ENCODE results near the gene LLGL1. TPM values are rescaled to one million over a fixed set of nuclear protein-coding genes. Genes with fewer than 3 reads are reported as not detected.
A peak's percentile ranks its signal among the peaks of the same experiment; 100 is the strongest.

The LLGL1 gene
- total RNA-seq, 1 donor = 40.7 TPM

DNA sequence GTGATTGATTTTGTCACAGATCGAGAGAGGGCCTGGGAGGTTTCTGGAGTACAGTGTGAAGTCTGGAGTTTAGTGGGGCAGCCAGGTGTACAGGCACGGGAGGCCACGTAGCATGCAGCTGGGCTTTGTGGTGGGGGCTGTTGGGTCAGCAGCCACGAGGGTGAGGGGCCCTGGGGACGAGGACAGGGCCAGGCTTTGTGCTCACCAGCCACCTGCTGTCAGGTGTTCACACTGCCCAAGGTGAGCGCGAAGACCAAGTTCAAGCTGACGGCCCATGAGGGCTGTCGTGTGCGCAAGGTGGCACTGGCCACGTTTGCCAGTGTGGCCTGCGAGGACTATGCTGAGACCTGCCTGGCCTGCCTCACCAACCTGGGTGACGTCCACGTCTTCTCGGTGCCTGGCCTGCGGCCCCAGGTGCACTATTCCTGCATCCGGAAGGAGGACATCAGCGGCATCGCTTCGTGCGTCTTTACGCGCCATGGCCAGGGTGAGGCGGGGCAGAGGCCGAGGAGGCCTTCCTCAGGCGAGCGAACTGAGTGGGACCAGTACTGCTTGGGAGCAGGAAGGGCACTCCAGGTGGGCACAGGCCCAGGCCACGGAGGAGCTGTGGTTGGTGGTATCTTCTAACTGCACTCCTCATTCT lies 15.9 kb downstream of the LLGL1 start:
- DNase-seq (ENCODE audit: low read depth) = no peak
- TF ChIP-seq, protein P1, sequence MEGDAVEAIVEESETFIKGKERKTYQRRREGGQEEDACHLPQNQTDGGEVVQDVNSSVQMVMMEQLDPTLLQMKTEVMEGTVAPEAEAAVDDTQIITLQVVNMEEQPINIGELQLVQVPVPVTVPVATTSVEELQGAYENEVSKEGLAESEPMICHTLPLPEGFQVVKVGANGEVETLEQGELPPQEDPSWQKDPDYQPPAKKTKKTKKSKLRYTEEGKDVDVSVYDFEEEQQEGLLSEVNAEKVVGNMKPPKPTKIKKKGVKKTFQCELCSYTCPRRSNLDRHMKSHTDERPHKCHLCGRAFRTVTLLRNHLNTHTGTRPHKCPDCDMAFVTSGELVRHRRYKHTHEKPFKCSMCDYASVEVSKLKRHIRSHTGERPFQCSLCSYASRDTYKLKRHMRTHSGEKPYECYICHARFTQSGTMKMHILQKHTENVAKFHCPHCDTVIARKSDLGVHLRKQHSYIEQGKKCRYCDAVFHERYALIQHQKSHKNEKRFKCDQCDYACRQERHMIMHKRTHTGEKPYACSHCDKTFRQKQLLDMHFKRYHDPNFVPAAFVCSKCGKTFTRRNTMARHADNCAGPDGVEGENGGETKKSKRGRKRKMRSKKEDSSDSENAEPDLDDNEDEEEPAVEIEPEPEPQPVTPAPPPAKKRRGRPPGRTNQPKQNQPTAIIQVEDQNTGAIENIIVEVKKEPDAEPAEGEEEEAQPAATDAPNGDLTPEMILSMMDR (IDR thresholded peaks at IDR 0.05; ENCODE audit: insufficient read depth, low read length) = no peak

DNA sequence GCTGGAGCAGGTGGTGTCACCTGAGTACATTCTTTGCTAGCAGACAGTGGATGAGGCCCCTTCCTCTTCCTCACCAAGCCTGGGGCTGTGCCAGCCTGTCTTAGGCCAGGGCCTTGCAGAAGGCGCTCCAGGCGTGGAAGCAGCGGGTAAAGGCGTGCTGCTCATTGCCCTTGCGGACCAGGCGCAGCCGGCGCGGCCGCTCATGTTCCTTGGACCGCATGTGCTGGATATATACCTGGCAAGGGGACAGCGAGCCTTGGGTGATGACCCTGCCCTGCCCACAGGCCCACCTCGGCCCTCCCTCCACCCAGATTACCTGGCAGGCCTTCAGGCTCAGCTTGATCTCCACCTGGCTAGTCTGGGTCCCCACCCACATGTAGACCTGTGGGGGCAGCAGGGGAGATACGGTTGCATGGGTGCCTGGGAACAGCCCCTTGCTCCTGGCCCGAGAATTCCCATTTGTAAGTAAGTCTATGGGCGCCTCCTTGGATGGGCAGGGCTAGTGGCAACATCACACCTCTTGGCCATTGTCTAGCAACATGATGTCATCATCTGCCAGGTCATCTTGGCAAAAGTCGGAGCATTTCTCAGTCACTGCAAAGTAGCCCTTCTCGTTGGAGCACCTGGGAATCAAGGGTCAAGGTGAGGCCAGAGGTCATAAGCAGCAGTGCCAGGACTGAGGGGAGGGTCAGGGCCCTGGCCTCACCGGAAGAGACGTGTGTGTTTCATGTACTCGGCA lies 19.8 kb downstream of the LLGL1 start:
- no peak for DNase-seq (ENCODE audit: low read depth)
- TF ChIP-seq, protein P1 (IDR thresholded peaks at IDR 0.05; ENCODE audit: insufficient read depth, low read length) = no peak
- H3K4me3 ChIP-seq (ENCODE audit: low read depth, low read length) = no peak overlapping the region

More for the DNA sequence above, 15.9 kb downstream of the LLGL1 start:
- no peak overlapping the region for H3K4me3 ChIP-seq (ENCODE audit: low read depth, low read length)

DNA sequence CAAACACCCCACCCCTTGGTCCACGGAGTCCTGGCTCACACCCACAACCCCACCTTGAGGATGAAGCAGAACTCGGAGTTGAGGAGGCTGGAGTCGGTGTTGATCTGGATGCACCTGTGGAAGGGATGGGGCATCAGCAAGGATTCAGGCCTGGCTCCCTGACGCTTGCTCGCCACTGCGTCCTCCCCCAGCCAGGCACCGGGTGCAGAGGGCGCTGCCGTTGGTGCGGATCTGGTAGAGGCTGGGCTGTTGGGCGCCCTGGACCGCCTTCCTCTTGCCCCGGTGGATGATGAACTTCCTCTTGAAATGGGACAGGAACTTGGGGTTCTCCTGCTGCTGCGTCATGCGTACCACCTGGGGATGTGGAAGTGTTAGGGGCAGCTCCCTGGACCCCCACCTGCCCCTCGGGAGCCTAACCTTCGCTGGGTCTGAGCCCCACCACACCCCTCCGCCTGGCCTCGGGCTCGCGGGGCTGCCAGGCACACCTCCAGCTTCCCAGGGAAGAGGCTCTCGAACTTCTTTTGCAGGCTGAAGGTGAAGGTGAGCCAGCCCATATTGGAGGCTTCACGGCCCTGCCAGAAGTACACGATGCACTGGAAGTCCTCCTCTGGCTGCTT lies 20.8 kb downstream of the LLGL1 start:
- H3K4me3 ChIP-seq (ENCODE audit: low read depth, low read length) = no peak overlapping the region
- no peak for DNase-seq (ENCODE audit: low read depth)
- TF ChIP-seq, protein P1 (IDR thresholded peaks at IDR 0.05; ENCODE audit: insufficient read depth, low read length) = no peak

DNA sequence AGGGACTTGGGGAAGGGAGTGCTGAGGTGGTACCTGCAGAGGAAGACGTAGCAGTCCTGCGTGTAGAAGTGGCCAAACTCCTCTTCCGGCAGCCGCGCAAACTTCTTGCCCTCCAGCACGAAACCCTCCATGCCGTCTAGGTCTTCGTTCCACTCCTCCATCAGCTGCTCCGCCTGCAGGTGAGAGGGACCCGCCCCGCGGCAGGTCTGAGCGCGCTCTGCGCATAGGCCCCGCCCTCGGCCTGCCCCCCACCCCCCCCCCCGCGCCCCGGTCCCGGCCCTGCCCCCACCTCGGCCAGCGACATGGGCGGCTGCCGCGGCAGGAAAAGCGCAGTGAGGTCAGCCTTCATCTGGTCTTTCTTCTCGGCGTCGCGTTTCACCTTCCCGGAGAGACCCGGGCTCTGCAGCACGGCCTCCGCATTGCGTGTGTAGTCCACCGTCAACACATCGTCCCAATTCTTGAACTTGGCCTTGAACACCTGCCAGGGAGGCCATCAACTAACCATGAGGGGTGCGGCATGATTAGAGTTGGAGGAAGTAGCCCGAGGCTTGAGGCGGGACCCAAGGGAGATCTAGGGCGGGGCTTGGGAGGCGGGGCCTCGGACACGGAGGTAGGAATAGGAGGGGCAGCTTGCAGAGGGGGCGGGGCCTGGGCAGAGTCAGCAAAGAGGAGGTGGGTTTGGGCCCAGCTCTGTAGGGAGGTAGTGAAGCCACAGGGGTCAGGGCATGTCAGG lies 21.6 kb downstream of the LLGL1 start:
- H3K4me3 ChIP-seq (ENCODE audit: low read depth, low read length) = no peak overlapping the region
- TF ChIP-seq, protein P1 (IDR thresholded peaks at IDR 0.05; ENCODE audit: insufficient read depth, low read length) = no peak
- peak; percentile 47 for DNase-seq (ENCODE audit: low read depth)

DNA sequence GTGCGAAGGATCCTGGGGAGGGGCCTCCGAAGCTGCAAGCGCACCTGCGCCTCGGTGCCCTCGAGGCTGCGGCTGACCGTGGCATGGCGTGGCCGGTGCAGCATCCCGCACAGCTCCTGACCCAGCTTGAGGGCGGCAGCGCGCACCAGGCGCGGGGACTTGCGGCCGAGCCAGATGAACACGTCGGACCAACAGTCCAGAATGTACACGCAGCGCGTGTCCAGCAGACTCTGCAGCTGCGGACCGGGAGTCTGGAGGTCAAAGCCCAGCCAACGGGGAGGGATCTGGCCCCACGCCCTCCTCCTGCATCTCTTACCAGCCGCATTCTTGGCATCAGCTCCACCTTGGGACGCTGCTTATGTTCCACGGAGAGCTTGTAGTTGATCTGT lies 22.2 kb downstream of the LLGL1 start:
- peak; percentile 39 for DNase-seq (ENCODE audit: low read depth)
- TF ChIP-seq, protein P1 (IDR thresholded peaks at IDR 0.05; ENCODE audit: insufficient read depth, low read length) = no peak
- H3K4me3 ChIP-seq (ENCODE audit: low read depth, low read length) = no peak overlapping the region

DNA sequence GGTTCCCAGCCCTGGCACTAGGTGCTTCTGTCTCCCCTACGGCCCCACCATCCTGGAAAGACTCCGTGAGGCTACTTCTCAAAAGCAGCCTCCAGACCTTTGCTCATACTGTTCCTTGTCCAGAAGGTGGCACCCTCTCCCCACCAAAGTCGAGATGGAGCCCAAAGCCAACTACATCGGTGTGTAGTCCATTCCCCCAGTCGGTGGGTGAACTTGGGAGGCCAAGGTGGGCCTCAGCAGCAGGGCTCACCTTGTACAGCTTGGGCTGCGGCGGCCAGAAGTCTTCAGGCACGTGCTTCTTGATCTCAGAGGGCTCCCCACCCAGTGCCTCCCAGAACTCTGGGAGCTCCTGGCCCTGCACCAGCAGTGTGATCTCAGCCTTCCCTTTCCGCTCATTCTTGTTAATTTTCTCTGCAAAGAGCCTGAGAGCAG lies 22.9 kb downstream of the LLGL1 start:
- H3K4me3 ChIP-seq (ENCODE audit: low read depth, low read length) = no peak overlapping the region
- TF ChIP-seq, protein P1 (IDR thresholded peaks at IDR 0.05; ENCODE audit: insufficient read depth, low read length) = peak; percentile 74

More for the DNA sequence above, 22.9 kb downstream of the LLGL1 start:
- DNase-seq (ENCODE audit: low read depth) = peak; percentile 79

All from fibroblast of the aortic adventitia (primary cell).